HG03571 (cell line): ENCODE results near the gene PTGDS.

Experiments
- ATAC-seq: cut with Tn5 transposase; IDR thresholded peaks from one replicate; pipeline ENCODE4 v1.9.1; 2021; ENCODE audit not compliant: unreplicated experiment

PTGDS gene

GRCh38 chr9:137020771-137021567 is 43.7 kb downstream of the PTGDS start:
- no peak for ATAC-seq

DNA sequence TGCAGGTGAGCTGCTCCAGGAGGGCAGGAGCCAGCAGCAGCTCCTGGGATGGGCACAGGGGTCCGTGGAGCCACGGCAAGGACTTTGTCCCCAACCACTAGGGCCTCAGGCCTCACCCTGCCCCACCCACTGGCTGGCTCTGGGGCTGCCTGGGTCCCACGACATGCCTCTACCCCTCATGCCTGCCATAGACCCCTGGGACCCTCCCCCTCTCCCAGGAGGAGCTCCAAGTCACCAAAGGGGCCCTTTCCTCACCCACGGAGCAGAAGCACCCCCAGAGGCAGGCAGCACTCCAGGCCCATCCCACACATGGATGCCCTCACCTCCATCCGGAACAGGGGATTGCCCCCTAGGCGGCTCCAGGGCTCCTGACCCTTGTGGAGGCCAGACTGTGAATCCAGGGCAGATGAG is 44.3 kb downstream of the PTGDS start:
- no peak for ATAC-seq

DNA sequence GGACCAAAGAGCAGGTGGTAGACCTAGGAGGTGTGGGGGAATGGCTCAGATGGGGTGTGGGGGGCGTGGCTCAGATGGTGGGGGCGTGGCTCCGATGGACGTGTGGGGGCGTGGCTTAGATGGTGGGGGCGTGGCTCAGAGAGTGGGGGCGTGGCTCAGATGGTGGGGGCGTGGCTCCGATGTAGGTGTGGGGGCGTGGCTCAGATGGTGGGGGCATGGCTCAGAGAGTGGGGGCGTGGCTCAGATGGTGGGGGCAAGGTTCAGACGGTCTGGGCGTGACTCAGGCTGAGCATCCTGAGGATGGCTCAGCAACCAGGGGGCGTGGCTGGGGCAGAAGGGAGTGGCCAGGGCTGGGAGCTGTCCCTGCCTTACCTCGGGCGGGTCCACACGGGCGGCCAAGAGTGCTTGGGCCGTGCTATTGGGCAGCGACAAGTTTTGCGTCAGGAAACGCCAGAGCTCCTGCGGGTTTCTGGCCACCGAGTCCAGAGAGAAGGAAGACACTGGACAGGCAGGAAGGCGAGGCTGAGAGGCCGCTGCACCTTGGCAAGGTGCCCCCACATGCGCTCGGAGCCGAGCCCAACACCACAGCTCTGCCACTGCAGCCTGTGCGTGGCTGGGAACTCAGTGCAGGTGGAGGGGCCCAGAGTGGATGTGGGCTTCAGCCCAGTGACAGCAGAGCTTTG is 44.8 kb downstream of the PTGDS start:
- no peak for ATAC-seq

DNA sequence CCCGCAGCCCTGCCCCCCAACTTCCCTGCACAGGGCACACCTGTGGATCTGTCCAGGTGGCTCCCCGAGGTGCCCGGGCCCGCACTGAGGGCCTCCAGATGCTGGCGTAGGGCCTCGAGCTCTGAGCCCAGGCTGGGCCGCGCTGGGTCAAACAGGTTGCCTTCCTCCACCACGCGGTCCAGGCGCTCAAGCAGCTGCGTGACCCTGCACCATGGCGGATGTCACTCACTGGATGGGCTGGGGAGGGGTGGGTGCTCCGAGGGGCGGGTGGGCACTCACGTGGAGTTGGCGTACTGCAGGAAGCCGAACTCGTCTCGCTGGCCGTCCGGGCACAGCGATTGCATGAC is 45.3 kb downstream of the PTGDS start:
- no peak for ATAC-seq

- ATAC-seq, result no peak
These were observed 45.9 kb downstream of the PTGDS start for GRCh38 chr9:137023157-137023556.

- no peak for ATAC-seq
These were observed 46.3 kb downstream of the PTGDS start for GRCh38 chr9:137023583-137023991.

DNA sequence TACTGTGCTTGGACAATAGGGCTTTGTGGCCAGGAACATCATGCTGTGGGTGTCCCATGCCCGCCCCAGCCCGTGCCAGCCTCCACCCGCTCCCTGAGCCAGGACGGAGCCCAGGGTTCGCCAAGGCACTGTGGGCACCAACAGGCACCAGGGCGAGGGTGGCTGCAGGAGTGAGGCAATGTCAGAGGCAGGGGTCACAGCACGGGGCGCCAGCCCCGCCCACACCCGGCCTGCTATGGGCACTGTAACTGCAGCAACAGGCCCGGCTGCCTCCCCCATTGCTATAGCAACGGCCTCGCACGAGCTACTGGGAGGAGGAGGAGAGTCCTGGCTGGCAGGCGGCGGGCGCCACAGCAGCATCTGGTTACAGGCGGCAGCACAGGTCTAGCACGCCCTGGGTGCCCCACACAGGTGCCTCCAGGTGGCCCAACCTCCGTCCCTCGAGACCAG is 48.2 kb downstream of the PTGDS start:
- no peak for ATAC-seq

DNA sequence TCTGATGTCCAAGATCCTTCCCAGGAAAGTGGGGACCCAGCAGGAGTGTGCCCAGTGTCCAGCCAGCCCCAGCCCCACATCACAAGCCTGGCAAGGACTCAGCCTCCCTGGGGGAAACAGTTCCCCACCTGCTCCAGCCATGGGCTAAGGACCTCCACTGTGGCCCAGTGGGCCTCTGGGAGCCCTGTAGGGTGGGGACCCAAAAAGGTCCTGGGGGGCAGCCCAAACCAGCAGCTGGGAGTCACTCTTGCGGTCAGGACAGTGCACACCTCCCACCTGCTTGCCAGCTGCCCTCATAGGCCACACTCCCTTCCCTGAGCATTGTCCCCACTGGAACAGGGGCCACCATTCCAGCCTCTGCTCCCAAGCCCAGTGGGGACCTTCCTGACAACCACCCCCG is 49.1 kb downstream of the PTGDS start:
- no peak for ATAC-seq

DNA sequence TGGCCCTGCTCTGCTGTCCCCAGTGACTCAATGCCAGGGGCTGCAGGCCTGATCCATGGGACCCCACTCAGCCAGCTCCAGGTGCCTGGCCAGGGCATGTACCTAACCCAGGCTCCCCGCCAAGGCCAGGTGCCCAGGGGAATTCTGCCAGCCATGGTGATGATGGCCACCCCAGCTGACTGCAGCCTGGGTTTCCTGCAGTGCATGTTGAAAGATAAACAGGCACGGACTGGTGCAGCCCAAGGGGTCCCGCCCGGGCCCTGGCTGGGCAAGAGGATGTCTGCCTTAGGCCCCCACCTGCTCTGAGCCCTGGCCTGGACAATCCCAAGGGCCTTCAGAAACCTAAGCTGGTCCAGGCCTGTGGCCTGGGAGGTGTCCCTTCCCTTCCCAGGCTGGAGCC is 49.5 kb downstream of the PTGDS start:
- no peak for ATAC-seq

DNA sequence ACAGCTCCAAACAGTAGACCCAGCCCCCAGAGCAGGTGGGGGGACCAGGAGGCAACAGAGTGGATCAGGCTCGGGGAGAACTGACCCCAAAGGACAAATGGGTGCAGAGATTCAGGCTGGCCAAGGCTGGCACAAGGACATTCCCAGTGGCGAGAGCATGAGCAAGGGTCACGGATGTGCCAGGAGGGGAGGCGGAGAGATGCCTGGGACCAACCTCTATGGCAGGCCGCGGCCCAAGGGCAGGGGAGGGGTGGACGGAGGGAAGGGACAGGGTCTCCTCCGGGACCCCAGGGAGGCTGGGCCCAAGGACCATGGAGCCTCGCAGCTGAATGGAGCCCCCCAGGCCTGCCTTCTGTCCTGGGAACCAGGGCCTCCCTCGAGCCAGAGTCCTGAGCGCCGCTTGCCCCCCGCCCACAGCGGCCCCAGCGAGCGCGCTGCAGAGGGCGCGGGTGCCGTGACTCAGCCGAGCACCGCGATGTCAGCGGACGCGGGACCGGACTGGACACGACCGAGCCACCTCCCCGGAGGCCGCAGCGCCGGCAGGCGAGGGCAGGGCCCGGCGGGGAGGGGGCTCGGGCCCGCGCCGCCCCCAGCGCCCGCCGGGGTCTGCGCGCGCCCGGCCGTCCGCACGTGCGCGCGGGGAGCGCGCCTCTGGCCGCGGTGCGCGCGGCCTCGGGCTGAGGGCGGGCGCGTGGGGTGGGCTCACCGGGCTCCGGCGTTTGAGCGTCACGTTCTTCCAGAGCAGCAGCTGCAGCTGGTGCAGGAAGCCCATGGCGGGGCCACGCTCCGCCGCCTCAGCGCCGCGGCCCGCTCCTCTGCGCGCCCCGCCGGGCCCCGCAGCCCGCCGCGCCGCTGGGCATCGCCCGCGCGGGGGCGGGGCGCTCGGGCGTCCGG is 50.3 kb downstream of the PTGDS start, which contains the start of gene ABCA2:
ABCA2 (minus strand) TSS at position 869 of the 894 bp plus-strand sequence; CDS start at position 772, 97 bp downstream.
- ATAC-seq, result no peak

GRCh38 chr9:137028263-137029057 is 51.2 kb downstream of the PTGDS start:
- no peak for ATAC-seq

DNA sequence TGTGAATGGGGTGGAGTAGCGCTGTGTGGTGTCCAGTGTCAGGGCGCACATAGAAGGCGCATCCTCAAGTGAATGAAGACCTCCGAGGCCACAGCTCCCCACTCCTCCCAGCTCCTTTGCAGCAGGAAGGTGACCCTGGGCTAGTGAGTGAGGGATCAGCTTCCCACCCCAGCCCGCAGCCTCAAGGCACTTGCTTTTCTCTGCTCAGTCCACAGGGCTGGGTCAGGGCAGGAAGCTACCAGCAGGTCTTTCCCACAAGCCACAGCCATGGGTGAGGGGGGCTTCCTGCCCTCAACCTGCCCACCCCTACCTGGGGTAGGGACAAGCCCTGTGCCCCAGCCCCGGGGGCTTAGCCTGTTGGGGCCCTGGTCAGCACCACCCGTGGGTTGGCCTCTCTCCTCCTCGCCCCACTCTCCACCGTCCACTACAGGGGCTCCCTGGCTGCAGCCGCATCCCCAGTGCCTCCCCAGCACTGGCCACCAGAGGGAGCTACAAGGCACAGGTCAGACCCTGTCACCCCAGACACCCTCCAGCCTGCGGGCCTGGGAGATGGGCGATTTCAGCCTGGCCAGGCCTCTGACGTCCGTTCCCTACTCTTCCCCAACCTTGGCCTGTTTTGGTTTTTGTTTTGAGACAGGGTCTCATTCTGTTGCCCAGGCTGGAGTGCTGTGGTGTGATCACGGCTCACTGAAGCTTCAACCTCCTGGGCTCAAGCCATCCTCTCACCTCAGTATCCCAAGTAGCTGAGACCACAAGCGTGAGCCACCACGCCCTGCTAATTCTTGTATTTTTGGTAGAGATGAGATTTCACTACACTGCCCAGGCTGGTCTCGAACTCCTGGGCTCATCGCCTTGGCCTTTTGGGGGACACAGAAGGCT is 52.0 kb downstream of the PTGDS start:
- ATAC-seq, result no peak

GRCh38 chr9:137030006-137030405 is 52.7 kb downstream of the PTGDS start:
- ATAC-seq, result no peak

GRCh38 chr9:137030538-137031527 is 53.5 kb downstream of the PTGDS start:
- ATAC-seq, result no peak
